Natural killer cell (primary cell): ENCODE results near the gene IFT74. TPM values are rescaled to one million over a fixed set of nuclear protein-coding genes. Genes with fewer than 3 reads are reported as not detected.

Experiments used
- ATAC-seq, 3 donors: fragments of 150-1000 bp in 2 of 3; fragments of 200-7000 bp in 1 of 3; cut with Tn5 transposase; 1 replicate in 1 of 3; 2 replicates in 2 of 3; pipeline ENCODE4 v1.10.0; 2021; ENCODE audit warnings: mild to moderate bottlenecking in 2 of 3, moderate library complexity in 2 of 3
- DNase-seq, 2 donors: peaks; one replicate each; pipeline versions ENCODE4 v3.0.0 to v3.0.0-alpha.2; 2013 to 2021; ENCODE audit warnings: mixed read lengths in 1 of 2
- H3K27ac ChIP-seq: one replicate; pipeline ENCODE4 v1.5.1; 2013; ENCODE audit warnings: mild to moderate bottlenecking, low read length
- H3K27me3 ChIP-seq: one replicate; pipeline ENCODE4 v1.6.1; 2013; ENCODE audit warnings: low read length; ENCODE audit not compliant: control insufficient read depth, insufficient read depth
- H3K36me3 ChIP-seq: one replicate; pipeline ENCODE4 v1.6.1; 2013; ENCODE audit warnings: low read length; ENCODE audit not compliant: control insufficient read depth, insufficient read depth
- H3K4me1 ChIP-seq: one replicate; pipeline ENCODE4 v1.6.1; 2013; ENCODE audit warnings: low read length; ENCODE audit not compliant: control insufficient read depth, insufficient read depth
- H3K4me3 ChIP-seq: one replicate; pipeline ENCODE4 v1.5.1; 2013; ENCODE audit warnings: low read length
- H3K9me3 ChIP-seq: one replicate; pipeline ENCODE4 v1.6.1; 2013; ENCODE audit warnings: low read length; ENCODE audit not compliant: control insufficient read depth, insufficient read depth
- H3K27ac Mint-ChIP-seq, 2 donors: one replicate each; pipeline ENCODE4 v1.8.0; 2022; ENCODE audit warnings: mild to moderate bottlenecking in 2 of 2, mixed read lengths in 2 of 2, moderate library complexity in 1 of 2
- H3K27me3 Mint-ChIP-seq, 2 donors: one replicate each; pipeline ENCODE4 v1.8.0; 2022; ENCODE audit warnings: low read depth in 2 of 2, mixed read lengths in 2 of 2
- H3K36me3 Mint-ChIP-seq: one replicate; pipeline ENCODE4 v1.8.0; 2022; ENCODE audit warnings: mixed read lengths
- H3K4me1 Mint-ChIP-seq, 2 donors: one replicate each; pipeline ENCODE4 v1.8.0; 2022; ENCODE audit warnings: mixed read lengths in 2 of 2
- H3K4me3 Mint-ChIP-seq: one replicate; pipeline ENCODE4 v1.8.0; 2022; ENCODE audit warnings: mild to moderate bottlenecking, moderate library complexity, mixed read lengths
- H3K9me3 Mint-ChIP-seq, 2 donors: one replicate each; pipeline ENCODE4 v1.8.0; 2022; ENCODE audit warnings: mixed read lengths in 2 of 2
- CTCF ChIP-seq: fragments of 200-600 bp; IDR thresholded peaks from one replicate; pipeline ENCODE4 v1.8.0; 2022; ENCODE audit warnings: antibody characterized with exemption
- WGBS: methylation state at CpG from one replicate; pipeline ENCODE4 v1.1.7; 2013; ENCODE audit warnings: missing lambda C conversion rate; ENCODE audit not compliant: insufficient coverage; 5-methylcytosine and 5-hydroxymethylcytosine counted together
- intact Hi-C: fragments of 100-400 bp; cut with micrococcal nuclease; formaldehyde crosslinking; loops from one replicate; pipeline ENCODE4 v1.14.2; 2022
- total RNA-seq, 4 donors: library from RNA; stranded (reverse); fragments of 120-200 nt in 1 of 4; gene quantifications; one replicate each; pipeline versions ENCODE4 v1.2.3 to v1.2.4, GENCODE V29; 2013 to 2022

IFT74 gene
- total RNA-seq, 3 donors from 2014 or later (not counting 1 experiment from before 2014, with no cell fraction given): 6.0 to 8.7 (median 7.0) TPM

GRCh38 chr9:26939955-26940711, 16.1 kb upstream of the IFT74 start:
- peaks cover 5% of the 10 kb centered on the region for H3K9me3 ChIP-seq
- no peak overlapping the region for H3K4me3 Mint-ChIP-seq
- TF ChIP-seq CTCF: no peak
- H3K27me3 Mint-ChIP-seq: no peaks in the 10 kb centered on the region
- ATAC-seq: no peak
- H3K9me3 Mint-ChIP-seq: peaks cover 6 to 7% of the 10 kb centered on the region in 2 donors
- H3K4me1 ChIP-seq: peaks cover 3% of the 10 kb centered on the region
- H3K4me3 ChIP-seq: no peak overlapping the region
- H3K27ac ChIP-seq: no peak overlapping the region
- peaks cover 65 to 67% of the 10 kb centered on the region in 2 donors for H3K4me1 Mint-ChIP-seq
- H3K27ac Mint-ChIP-seq: peak overlapping the region; percentile 5 to 43
- peaks cover 5% of the 10 kb centered on the region for H3K36me3 ChIP-seq
- 63% methylated on average over 1 of the region's 3 CpGs for WGBS
- H3K36me3 Mint-ChIP-seq: peaks cover 10% of the 10 kb centered on the region
- no peak for DNase-seq
- no peaks in the 10 kb centered on the region for H3K27me3 ChIP-seq
- intact Hi-C loops: no loop called here

- Mint-ChIP-seq H3K9me3 (peaks cover 6 to 7% of the 10 kb centered on the region in 2 donors), H3K27ac (peak overlapping the region; percentile 5 to 43), H3K4me1 (peaks cover 65 to 68% of the 10 kb centered on the region in 2 donors), H3K4me3 (no peak overlapping the region), H3K36me3 (peaks cover 10% of the 10 kb centered on the region), H3K27me3 (no peaks in the 10 kb centered on the region)
- Histone ChIP-seq H3K27ac (no peak overlapping the region), H3K9me3 (peaks cover 5% of the 10 kb centered on the region), H3K27me3 (no peaks in the 10 kb centered on the region), H3K4me3 (no peak overlapping the region), H3K36me3 (peaks cover 5% of the 10 kb centered on the region), H3K4me1 (peaks cover 7% of the 10 kb centered on the region)
- ATAC-seq (peak in 1 of 3 donors; percentile 32), DNase-seq (no peak)
- intact Hi-C loops: no loop called here
- WGBS: no CpG with 5 or more reads among the region's 1 CpG
- TF ChIP-seq CTCF: no peak
Measured at GRCh38 chr9:26940779-26941178, 15.4 kb upstream of the IFT74 start.

- ATAC-seq (no peak), DNase-seq (peak in 1 of 2 donors; percentile 2)
- H3K4me1 Mint-ChIP-seq: peaks cover 48 to 55% of the 10 kb centered on the region in 2 donors
- H3K9me3 ChIP-seq: no peaks in the 10 kb centered on the region
- peaks cover 14% of the 10 kb centered on the region for H3K4me1 ChIP-seq
- no peak overlapping the region for H3K4me3 ChIP-seq
- H3K36me3 Mint-ChIP-seq: no peaks in the 10 kb centered on the region
- no peak overlapping the region for H3K27ac ChIP-seq
- TF ChIP-seq CTCF: no peak
- H3K9me3 Mint-ChIP-seq: no peaks in the 10 kb centered on the region
- H3K27me3 ChIP-seq: no peaks in the 10 kb centered on the region
- H3K36me3 ChIP-seq: peaks cover 5% of the 10 kb centered on the region
- intact Hi-C loops: no loop called here
- H3K4me3 Mint-ChIP-seq: peak overlapping the region; percentile 97
- H3K27me3 Mint-ChIP-seq: peaks cover 0 to 7% of the 10 kb centered on the region in 2 donors
- WGBS: 79% methylated on average over 2 of the region's 2 CpGs
- H3K27ac Mint-ChIP-seq: peak overlapping the region; percentile 99 to 100
Measured at GRCh38 chr9:26945591-26945990, 10.6 kb upstream of the IFT74 start.
